HG03432 (cell line): Measurements from ENCODE around the gene TRERF1.

Source experiments
- ATAC-seq: cut with Tn5 transposase; IDR thresholded peaks from one replicate; pipeline ENCODE4 v1.9.1; 2021; ENCODE audit warnings: mild to moderate bottlenecking, moderate library complexity; ENCODE audit not compliant: unreplicated experiment

The TRERF1 gene

GRCh38 chr6:42175860-42176259 lies 275.9 kb downstream of the TRERF1 start:
- ATAC-seq, result no peak
